AG04449 (cell line): ENCODE data around the gene FRMD8.

Experiments used
- CTCF ChIA-PET: fragments of 350-600 bp; formaldehyde crosslinking; extraction: SDS; loops from one replicate; lab custom pipeline; 2021; ENCODE audit warnings: antibody characterized with exemption; lab: Yijun Ruan, JAX
- POLR2A ChIA-PET: fragments of 400-600, 350-600 bp; formaldehyde crosslinking; extraction: SDS; loops from one replicate; lab custom pipeline; 2020; ENCODE audit warnings: antibody characterized with exemption, inconsistent platforms; lab: Yijun Ruan, JAX
- DNase-seq: peaks from one replicate; pipeline ENCODE4 v3.0.0-alpha.2; 2010; ENCODE audit warnings: low read depth, low spot score
- H3K4me3 ChIP-seq: 2 replicates; pipeline ENCODE4 v1.5.1; 2011; ENCODE audit warnings: low read depth, mild to moderate bottlenecking, control low read depth, low read length
- TF ChIP-seq, protein P1 (sequence below): IDR thresholded peaks from one replicate; pipeline ENCODE4 v1.5.1; 2011; ENCODE audit warnings: mild to moderate bottlenecking, moderate library complexity, low read length, control low read depth, inconsistent platforms; ENCODE audit not compliant: insufficient read depth; ENCODE audit errors: missing control alignments

FRMD8 gene, protein sequence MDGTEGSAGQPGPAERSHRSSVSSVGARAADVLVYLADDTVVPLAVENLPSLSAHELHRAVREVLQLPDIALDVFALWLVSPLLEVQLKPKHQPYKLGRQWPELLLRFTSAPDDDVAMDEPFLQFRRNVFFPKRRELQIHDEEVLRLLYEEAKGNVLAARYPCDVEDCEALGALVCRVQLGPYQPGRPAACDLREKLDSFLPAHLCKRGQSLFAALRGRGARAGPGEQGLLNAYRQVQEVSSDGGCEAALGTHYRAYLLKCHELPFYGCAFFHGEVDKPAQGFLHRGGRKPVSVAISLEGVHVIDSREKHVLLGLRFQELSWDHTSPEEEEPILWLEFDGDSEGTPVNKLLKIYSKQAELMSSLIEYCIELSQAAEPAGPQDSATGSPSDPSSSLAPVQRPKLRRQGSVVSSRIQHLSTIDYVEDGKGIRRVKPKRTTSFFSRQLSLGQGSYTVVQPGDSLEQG

DNA sequence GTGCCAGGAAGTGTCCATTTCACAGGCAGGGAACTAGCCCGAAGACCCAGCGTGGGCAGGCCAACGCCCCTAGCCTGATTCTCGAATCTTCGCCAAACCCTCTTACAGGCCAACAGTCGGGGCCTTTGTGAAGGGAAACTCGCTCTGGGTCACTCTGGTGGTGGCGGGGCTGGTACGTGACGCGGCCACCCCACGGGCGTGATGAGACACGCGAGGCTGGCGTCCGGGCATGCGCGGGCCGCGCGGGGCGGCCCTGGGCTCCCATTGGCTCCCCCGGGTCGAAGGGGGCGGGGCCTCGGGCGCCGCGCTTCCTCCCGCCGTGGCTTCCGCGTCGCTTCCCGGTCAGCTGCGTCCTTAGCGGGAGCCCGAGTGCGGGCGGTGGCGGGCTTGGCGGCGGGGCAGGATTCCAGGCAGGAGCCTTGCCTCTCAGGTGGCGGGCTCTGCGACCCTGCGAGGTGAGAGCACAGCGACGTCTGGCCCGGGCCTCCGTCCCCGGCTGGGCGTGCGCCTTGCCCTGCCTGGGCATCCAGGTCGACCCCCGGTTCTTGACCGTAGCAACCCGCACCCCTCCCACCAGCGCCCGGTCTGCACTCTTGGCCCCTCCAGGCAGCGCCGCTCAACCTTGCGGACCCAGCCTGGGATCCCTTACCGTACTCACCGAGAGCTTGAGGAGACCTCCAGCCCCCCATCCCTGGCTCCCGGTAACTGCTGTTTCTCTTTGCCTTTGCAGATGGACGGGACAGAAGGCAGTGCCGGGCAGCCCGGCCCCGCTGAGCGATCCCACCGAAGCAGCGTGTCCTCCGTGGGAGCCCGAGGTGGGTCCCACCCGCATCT lies at the start of gene FRMD8:
TSS of gene FRMD8 (plus strand) at position 331 of the 834 bp plus-strand sequence. CDS start at position 731, 400 bp downstream.
- POLR2A ChIA-PET: interaction anchor here (0.6 to 5.6 kb wide), 5 partner anchors 12 to 122 kb away, joined by 3 to 66 read pairs (median 4); partner anchors contain the start of genes MALAT1 and NEAT1
- no peak for DNase-seq
- CTCF ChIA-PET: interaction anchor here (0.7 to 6.1 kb wide), 7 partner anchors 8 to 131 kb away, joined by 3 to 90 read pairs (median 3); no protein-coding TSS in a partner anchor
- peak within 1 kb of the TSS; percentile 86 for H3K4me3 ChIP-seq
- TF ChIP-seq, protein P1, sequence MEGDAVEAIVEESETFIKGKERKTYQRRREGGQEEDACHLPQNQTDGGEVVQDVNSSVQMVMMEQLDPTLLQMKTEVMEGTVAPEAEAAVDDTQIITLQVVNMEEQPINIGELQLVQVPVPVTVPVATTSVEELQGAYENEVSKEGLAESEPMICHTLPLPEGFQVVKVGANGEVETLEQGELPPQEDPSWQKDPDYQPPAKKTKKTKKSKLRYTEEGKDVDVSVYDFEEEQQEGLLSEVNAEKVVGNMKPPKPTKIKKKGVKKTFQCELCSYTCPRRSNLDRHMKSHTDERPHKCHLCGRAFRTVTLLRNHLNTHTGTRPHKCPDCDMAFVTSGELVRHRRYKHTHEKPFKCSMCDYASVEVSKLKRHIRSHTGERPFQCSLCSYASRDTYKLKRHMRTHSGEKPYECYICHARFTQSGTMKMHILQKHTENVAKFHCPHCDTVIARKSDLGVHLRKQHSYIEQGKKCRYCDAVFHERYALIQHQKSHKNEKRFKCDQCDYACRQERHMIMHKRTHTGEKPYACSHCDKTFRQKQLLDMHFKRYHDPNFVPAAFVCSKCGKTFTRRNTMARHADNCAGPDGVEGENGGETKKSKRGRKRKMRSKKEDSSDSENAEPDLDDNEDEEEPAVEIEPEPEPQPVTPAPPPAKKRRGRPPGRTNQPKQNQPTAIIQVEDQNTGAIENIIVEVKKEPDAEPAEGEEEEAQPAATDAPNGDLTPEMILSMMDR: no peak

DNA sequence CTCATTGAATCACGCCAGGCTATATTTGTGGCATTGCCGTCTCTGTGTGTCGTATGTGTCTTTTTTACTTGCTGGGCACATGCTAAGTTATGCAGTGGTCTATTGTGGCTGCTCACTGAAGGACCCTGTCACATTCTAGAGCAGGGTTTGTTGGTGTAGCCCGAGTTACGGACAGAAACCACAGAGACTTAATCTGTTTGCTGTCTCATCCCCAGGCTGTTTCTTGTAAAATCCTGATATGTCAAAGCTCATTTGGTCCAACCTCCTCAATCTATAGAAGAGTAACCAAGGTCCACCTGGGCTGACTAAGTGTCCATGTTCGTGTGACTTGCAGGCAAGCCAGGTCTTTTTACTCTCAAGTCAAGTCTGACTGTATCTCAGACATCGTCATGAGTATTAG lies 47.8 kb upstream of the FRMD8 start:
- POLR2A ChIA-PET: interaction anchor here (0.6 kb wide), 1 partner anchor 510 kb away, joined by 3 read pairs; no protein-coding TSS in a partner anchor

DNA sequence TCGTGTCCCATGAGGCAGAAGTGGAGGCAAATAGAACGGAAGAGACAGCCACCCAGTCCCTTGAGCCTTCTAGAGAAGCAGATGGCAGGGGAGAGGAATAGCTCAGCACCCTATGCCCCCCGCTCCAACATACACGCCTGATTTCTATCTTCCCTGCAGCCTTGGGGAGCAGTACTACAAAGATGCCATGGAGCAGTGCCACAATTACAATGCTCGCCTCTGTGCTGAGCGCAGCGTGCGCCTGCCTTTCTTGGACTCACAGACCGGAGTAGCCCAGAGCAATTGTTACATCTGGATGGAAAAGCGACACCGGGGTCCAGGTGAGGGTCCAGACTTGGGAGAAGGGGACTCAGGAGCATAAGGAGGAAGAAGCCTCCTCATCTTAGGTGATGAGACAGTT lies 46.2 kb upstream of the FRMD8 start:
- ChIA-PET POLR2A (no interaction called here), CTCF (interaction anchor here (4.3 to 34.5 kb wide), 3 partner anchors 10 to 57 kb away, joined by 36 to 1993 read pairs (median 52); partner anchors contain the start of gene POLA2)
- DNase-seq: no peak
- TF ChIP-seq, protein P1: no peak
- no peak overlapping the region for H3K4me3 ChIP-seq

More for the DNA sequence above, 47.8 kb upstream of the FRMD8 start:
- DNase-seq: no peak
- TF ChIP-seq, protein P1: no peak
- H3K4me3 ChIP-seq: no peak overlapping the region
- CTCF ChIA-PET: interaction anchor here (1.1 to 34.5 kb wide), 5 partner anchors 8 to 55 kb away, joined by 4 to 1993 read pairs (median 36); partner anchors contain the start of gene POLA2

DNA sequence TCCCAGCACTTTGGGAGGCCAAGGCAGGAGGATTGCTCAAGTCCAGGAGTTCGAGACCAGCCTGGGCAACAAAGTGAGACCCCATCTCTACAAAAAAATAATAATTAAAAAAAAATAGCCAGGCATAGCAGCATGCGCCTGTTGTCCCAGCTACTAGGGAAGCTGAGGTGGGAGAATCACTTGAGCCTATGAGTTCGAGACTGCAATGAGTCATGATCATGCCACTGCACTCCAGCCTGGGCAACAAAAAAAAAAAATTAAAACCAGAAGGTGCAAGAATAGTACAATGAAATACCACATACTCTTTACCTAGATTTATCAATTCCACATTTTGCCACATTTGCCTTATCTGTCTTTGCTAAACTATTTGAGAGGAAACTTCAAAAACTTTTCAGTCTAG lies 44.6 kb upstream of the FRMD8 start:
- no peak overlapping the region for H3K4me3 ChIP-seq
- TF ChIP-seq, protein P1: no peak
- POLR2A ChIA-PET: no interaction called here
- no peak for DNase-seq
- CTCF ChIA-PET: interaction anchor here (0.6 to 34.5 kb wide), 9 partner anchors 8 to 58 kb away, joined by 3 to 1993 read pairs (median 3); partner anchors contain the start of genes CDC42EP2, DPF2 and POLA2

DNA sequence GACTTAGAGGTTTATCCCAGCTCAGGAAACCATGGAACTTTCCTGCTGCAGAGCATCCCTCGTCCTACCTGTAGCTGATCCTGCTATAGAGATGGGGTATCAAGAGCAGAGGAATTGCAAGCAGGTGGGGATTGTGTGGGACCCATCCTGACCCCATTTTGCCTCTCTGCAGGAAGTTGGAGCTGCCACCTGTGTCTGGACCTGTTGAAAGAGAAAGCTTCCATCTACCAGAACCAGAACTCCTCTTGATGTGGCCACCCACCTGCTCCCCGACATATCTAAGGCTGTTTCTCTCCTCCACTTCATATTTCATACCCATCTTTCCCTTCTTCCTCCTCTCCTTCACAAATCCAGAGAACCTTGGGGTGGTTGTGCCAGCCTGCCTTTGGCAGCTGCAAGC lies 34.9 kb upstream of the FRMD8 start:
- POLR2A ChIA-PET: interaction anchor here (0.7 kb wide), 2 partner anchors 18 to 35 kb away, joined by 3 read pairs; no protein-coding TSS in a partner anchor

More for the DNA sequence above, 34.9 kb upstream of the FRMD8 start:
- DNase-seq: no peak
- no peak overlapping the region for H3K4me3 ChIP-seq
- TF ChIP-seq, protein P1: no peak
- CTCF ChIA-PET: interaction anchor here (1.0 to 6.5 kb wide), 10 partner anchors 8 to 127 kb away, joined by 4 to 63 read pairs (median 12); partner anchors contain the start of gene DPF2
